GM12891 (cell line): ENCODE measurements around the gene ADAMTS13.

ENCODE experiments used
- DNase-seq: peaks from one replicate; pipeline ENCODE4 v3.0.0; 2011; ENCODE audit warnings: low spot score; ENCODE audit not compliant: insufficient read length
- FAIRE-seq: peaks from 2 replicates; lab custom pipeline; 2011; peaks lifted over from hg19 to GRCh38; lab: Jason Lieb, UNC
- PAX5 ChIP-seq: IDR thresholded peaks from 2 replicates; pipeline ENCODE4 v1.6.1; 2011; ENCODE audit warnings: low read length, moderate library complexity, mild to moderate bottlenecking; ENCODE audit not compliant: insufficient read depth, severe bottlenecking
- POLR2A ChIP-seq: IDR thresholded peaks from 2 replicates; pipeline ENCODE4 v1.6.1; 2011; ENCODE audit warnings: low read depth, low read length, control low read depth
- POLR2AphosphoS5 ChIP-seq: IDR thresholded peaks from 2 replicates; pipeline ENCODE4 v1.6.1; 2011; ENCODE audit warnings: low read depth, low read length, control low read depth
- POU2F2 ChIP-seq: IDR thresholded peaks from 2 replicates; pipeline ENCODE4 v1.6.1; 2011; ENCODE audit warnings: low read depth, mild to moderate bottlenecking, control low read depth, low read length, moderate library complexity
- SPI1 ChIP-seq: IDR thresholded peaks from 2 replicates; pipeline ENCODE4 v1.6.1; 2011; ENCODE audit warnings: low read depth, low read length, control low read depth
- TAF1 ChIP-seq: IDR thresholded peaks from 2 replicates; pipeline ENCODE4 v1.6.1; 2011; ENCODE audit warnings: low read depth, low read length, control low read depth

ADAMTS13 gene

DNA sequence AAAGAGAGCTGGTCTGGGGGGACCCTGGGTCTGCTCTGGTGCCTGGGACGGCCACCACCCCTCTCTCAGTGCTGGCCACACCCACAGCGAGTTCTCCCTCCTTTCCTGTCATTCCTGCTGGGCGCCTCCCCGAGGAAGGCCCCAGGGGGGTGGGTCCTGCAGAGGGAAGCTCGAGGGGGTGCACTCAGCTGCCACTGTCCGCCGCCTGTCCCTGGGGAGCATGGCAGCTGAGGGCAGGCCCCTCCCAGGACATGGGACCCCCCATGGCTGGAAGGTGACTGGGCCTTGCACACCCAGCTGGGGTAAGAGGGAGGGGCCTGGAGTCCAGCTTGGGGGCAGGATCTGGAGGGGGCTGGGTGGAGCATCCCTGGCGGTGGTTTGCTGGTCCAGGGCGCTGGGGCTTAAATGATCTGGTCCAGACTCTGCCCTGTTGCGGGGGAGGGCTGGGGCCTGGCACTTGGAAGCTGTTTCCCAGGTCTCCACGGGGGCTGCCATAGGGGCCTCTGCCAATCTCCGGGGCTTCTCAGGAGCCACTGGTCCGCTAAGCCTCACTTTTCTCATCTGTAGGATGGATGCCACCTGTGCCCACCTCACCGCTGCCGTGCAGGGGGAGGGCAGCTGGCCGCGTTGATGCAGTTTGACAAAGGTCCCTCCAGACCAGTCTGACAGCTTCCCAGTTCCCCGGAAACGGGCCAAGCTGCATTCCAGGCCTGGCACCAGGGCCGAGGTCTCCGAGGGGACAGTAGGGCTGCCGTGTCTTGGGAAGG is 62.7 kb downstream of the ADAMTS13 start:
- DNase-seq (no peak), FAIRE-seq (no peak)
- TF ChIP-seq POLR2AphosphoS5, result no peak
- no peak for TF ChIP-seq POLR2A
- TF ChIP-seq PAX5, result no peak
- no peak for TF ChIP-seq POU2F2
- TF ChIP-seq TAF1, result no peak
- no peak for TF ChIP-seq SPI1

DNA sequence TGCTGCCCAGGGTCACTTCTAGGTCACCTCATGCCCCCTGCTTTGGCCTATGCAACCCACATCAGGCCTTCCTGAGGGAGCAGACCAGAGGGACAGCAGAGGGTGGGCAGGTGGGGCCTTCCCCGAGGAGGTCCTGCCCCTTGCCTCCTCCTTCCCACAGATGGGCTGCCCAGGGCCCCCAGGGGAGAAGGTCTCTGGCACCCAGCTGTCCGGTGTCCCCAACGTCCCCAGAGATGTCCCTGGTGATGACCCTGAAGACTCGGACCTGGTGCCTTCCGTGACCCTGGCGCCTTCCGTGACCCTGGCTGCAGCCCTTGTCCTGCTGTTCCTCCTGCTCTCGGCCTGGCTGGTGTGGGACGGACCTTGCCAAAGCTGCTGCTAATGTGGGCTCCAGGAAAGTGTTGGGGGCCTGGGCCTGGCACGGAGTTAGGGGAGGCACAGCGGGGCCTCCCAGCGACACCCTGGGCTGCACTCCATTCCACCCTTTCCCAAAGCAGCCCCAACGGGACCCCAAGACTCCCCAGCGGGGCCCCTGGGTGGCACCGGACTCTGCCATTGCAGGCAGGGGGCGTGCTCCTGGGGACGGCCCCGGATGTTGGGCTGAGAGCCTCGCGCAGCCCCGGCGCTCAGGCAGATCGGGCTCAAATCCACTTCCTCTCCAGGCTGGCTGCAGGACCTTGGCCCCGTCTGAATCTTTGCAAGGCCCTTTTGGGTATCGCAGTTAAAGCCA is 63.5 kb downstream of the ADAMTS13 start:
- FAIRE-seq (no peak), DNase-seq (peak; percentile 75)

DNA sequence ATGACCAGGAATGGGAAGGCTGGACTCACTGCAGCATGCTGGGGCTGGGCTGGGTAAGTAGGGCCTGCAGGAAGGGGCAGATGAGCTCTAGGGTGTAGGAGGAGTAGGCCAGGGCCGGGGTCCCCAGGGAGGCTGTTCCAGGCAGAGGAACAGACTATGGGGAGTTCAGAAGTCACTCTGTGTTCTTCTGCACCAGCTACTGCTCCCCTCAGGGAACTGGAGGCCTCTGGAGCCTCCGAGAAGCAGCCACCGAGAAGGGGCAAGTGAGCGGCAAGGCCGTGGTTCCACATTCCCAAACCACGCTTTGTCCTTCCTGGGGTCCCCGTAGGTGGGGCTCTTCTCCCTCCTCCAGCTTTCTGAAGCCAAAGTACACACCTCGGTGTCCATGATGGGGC is 65.2 kb downstream of the ADAMTS13 start:
- TF ChIP-seq POU2F2 (no peak), POLR2AphosphoS5 (no peak), POLR2A (no peak)
- DNase-seq (no peak), FAIRE-seq (no peak)

More for the DNA sequence above, 63.5 kb downstream of the ADAMTS13 start:
- no peak for TF ChIP-seq PAX5
- no peak for TF ChIP-seq POLR2AphosphoS5
- TF ChIP-seq TAF1, result no peak
- TF ChIP-seq POLR2A, result no peak
- TF ChIP-seq POU2F2, result no peak
- TF ChIP-seq SPI1, result peak; percentile 62

DNA sequence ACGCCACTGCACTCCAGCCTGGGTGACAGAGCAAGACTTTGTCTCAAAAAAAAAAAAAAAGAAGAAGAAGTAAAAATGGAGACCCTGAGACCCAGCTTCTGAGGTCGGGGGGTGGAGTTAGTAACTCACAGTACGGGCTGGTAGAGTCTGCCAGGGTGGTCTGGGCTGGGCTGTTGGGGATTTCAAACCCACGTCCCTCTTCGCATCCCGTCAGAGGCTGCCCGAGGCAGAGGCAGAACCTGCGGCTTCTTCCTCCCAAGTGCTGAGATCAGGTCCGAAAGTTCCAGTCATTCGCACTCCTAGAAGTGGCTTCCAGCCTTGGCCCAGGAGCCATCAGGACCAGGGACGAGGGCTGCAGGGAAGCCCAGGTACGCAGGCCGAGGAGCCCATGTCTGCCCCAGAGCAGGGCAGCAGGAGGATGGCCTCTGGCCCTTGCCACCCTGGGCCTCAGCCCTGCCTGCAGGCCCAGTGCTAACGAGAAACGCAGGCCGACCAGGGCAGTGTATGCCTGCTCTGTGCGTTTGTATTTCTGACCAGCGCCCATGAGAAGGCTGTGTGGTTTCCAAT is 66.6 kb downstream of the ADAMTS13 start:
- TF ChIP-seq PAX5, result no peak
- TF ChIP-seq SPI1, result no peak
- TF ChIP-seq TAF1, result no peak
- TF ChIP-seq POU2F2, result no peak
- TF ChIP-seq POLR2A, result no peak
- TF ChIP-seq POLR2AphosphoS5, result no peak
- DNase-seq (no peak), FAIRE-seq (no peak)

DNA sequence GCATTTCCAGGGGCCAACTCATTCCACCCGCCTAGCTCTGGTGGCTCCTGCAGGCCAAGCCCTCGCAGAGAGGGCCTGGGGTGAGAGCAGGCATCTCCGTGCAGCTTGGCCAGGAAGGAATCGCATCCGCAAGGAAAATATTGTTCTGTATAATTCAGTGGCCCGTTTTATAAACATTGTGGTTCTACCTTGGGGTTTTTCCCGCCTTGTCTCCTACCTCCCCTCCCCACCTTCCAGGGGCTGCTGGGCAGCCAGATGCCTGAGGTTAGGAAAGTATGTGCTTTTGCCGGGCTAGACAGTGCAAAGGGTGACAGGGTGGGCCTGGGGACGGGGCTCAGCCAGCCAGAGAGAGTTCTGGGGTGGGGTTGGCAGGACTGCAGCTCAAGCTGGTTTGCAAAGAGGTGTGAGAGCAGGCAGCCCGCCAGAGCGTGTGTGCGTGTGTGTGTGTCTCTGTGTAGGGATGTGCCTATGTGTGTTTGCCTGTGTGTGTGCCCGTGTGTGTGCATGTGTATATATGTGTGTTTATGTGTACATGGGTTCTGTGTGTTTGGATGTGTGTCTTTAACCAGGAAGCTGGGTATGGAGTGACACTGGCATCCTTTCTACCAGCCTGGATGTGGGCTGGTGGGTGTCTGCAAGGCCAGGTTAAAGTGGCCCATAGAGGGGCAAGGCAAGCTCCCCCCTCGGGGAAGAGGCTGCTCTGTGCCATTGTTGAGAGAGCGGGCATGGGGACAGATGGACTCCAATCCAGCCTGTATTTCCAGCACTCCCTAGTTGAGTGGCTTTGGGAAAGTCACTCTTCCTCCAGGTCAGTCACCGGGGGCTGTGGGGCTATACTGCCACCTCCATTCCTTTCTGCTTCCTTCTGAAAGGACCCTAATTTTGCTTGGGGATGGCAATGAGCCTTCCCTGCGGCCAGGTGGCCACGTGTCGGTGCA is 67.4 kb downstream of the ADAMTS13 start:
- DNase-seq (no peak), FAIRE-seq (no peak)
- TF ChIP-seq PAX5 (no peak), POU2F2 (no peak), SPI1 (no peak), POLR2AphosphoS5 (no peak), POLR2A (no peak), TAF1 (no peak)

DNA sequence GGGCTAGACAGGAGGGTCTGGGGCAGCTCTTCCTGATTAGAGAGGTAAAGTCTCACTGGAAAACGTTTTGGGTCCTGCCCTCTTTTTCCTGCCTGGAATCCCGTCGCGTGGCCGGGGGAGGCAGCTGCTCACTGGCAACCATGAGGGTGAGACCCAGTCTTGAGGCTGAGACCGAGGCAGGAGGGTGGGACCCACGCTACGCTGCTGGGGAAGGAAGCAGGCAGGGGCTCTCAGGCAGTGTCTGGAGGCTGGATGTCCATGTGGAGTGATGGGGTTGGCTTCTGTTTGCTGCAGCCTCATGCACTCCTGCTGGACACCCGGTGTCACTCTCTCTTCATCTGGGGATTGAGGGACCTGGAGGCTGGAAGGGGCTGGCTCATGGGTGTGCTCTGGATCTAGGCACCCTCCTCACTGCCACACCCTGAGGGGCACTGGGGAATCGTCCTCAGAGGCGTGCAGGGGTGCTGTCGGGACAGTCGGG is 68.1 kb downstream of the ADAMTS13 start:
- no peak for FAIRE-seq
- TF ChIP-seq POLR2A, result no peak
- no peak for TF ChIP-seq SPI1
- TF ChIP-seq POU2F2, result no peak
- TF ChIP-seq POLR2AphosphoS5, result no peak
- TF ChIP-seq TAF1, result no peak
- no peak for TF ChIP-seq PAX5
- no peak for DNase-seq

DNA sequence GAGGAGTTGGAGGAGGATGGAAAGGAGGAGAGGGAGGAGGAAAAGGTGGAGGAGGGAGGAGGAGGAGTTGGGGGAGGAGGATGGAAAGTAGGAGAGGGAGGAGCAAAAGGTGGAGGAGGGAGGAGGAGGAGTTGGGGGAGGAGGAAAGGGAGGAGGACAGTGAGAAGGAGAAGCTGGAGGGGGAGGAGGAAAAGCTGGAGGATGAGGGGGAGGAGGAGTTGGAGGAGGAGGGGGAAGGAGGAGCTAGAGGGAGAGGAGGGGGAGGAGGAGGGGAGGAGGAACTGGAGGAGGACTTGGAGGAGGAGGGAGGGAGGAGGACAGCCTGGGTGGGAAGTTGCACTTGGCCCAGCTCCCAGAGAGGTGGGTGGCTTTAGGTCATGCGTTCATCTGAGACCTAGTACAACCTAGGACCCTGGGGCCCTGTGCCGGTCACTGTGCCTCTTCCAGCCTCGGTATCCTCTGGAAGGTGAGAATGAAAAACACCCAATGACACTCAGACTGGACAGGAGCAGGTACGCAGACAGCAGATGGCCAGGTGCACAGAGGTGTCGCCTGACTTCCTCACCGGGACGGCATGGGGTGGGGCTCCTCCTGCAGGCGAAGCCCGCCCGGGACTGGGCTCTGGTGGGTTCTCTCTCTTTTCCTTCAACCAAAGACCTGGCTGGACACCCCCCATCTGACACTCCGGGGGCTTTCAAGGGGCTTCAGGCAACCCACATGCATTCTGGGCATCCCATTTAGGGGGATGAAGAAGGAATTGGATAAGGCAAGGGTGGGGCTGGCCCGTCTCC is 68.9 kb downstream of the ADAMTS13 start:
- no peak for DNase-seq

DNA sequence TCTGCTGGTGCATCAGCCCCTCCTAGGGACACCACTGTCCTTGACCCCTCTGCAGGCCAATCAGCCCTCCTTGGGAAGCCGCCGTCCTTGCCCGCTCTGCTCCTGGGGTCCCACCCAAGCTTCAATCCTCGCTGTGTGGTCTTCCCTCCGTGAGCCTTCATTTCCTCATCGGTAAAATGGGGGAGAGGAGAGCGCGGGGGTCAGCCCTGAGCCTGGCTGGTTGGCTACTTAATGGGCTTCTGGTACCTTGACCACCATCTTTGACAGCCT is 69.4 kb downstream of the ADAMTS13 start:
- TF ChIP-seq PAX5 (no peak), POLR2AphosphoS5 (no peak)
- DNase-seq (no peak), FAIRE-seq (no peak)

More for the DNA sequence above, 68.9 kb downstream of the ADAMTS13 start:
- TF ChIP-seq POU2F2, result no peak
- TF ChIP-seq POLR2AphosphoS5, result no peak
- TF ChIP-seq TAF1, result no peak
- no peak for TF ChIP-seq POLR2A
- FAIRE-seq, result no peak
